ENCODE data around the gene GNG2. TPM values are rescaled to one million over a fixed set of nuclear protein-coding genes. Genes with fewer than 3 reads are reported as not detected.

The GNG2 gene
- total RNA-seq, 1 donor from 2014 or later = 68.7 TPM

GRCh38 chr14:51828017-51828797 is 32.2 kb upstream of the GNG2 start:
- peaks cover 9% of the 10 kb centered on the region for H3K9me3 Mint-ChIP-seq
- ChIA-PET CTCF (interaction anchor here (0.7 to 4.3 kb wide), 6 partner anchors 9 to 150 kb away, joined by 3 to 42 read pairs (median 4); no protein-coding TSS in a partner anchor), POLR2A (interaction anchor here (0.6 to 2.7 kb wide), 7 partner anchors 14 to 1161 kb away, joined by 3 to 13 read pairs (median 9); partner anchors contain the start of gene GNG2)
- ATAC-seq (ENCODE audit: low read depth) (peak; percentile 99), DNase-seq (peak; percentile 64)
- no peak for TF ChIP-seq CTCF (IDR thresholded peaks at IDR 0.05)
- H3K4me1 Mint-ChIP-seq = no peaks in the 10 kb centered on the region
- H3K27me3 Mint-ChIP-seq = no peaks in the 10 kb centered on the region
- no peak overlapping the region for H3K4me3 Mint-ChIP-seq
- no peaks in the 10 kb centered on the region for H3K36me3 Mint-ChIP-seq (ENCODE audit: low read depth)
- peak overlapping the region; percentile 6 for H3K27ac Mint-ChIP-seq
- intact Hi-C loops (cut with micrococcal nuclease) = loop anchor here (1.0 kb wide), 4 partner anchors 16 to 151 kb away; partner anchors contain the start of gene GNG2

DNA sequence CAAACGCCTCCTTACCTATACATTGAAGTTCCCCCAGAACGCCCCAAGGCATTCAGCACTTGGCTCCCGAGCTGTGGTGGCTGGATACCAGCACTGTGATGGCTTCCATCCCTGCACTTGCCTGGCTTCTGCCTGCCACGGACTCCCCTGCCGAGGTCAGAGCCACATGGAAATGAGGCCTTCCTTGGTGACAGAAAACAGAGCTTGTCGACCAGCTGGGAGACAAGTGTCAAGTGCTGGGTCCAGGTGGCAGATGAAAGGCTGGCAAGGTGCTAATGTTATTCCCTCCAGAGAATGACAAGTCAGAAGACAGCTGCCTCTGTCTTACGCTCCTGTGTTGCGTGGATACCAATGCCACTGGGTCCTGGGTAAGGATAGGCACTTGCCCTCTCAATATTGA is 26.2 kb upstream of the GNG2 start:
- no peak overlapping the region for H3K27ac Mint-ChIP-seq
- H3K4me3 Mint-ChIP-seq = no peak overlapping the region
- ATAC-seq (ENCODE audit: low read depth) (no peak), DNase-seq (no peak)
- peaks cover 10% of the 10 kb centered on the region for H3K9me3 Mint-ChIP-seq
- no peaks in the 10 kb centered on the region for H3K36me3 Mint-ChIP-seq (ENCODE audit: low read depth)
- TF ChIP-seq CTCF (IDR thresholded peaks at IDR 0.05) = no peak
- POLR2A ChIA-PET = no interaction called here
- peaks cover 2% of the 10 kb centered on the region for H3K4me1 Mint-ChIP-seq
- H3K27me3 Mint-ChIP-seq = no peaks in the 10 kb centered on the region
- CTCF ChIA-PET = no interaction called here
- intact Hi-C loops (cut with micrococcal nuclease) = no loop called here

DNA sequence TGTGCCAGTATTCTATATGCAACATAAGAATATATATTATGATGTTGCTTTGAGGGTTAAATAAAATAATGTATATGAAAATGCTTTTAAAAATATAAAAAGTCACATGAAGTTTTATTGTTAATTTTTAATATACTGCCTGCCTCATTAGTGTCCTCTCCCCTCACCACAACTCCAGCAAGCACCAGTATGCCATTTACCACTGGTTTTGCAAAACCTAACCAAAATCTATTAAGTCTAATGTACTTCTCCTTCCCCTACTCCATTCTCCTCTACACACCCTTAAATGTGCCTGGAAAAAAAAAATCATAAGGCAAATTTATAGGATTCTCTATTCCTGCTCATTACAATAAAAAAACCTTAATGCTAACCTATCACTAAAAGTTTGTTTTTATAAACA is 24.0 kb upstream of the GNG2 start:
- no peaks in the 10 kb centered on the region for H3K27me3 Mint-ChIP-seq
- ChIA-PET POLR2A (interaction anchor here (0.7 kb wide), 2 partner anchors 133 to 333 kb away, joined by 3 to 5 read pairs; no protein-coding TSS in a partner anchor), CTCF (no interaction called here)
- no peak overlapping the region for H3K27ac Mint-ChIP-seq
- H3K36me3 Mint-ChIP-seq (ENCODE audit: low read depth) = no peaks in the 10 kb centered on the region
- DNase-seq (no peak), ATAC-seq (ENCODE audit: low read depth) (peak; percentile 56)
- peaks cover 2% of the 10 kb centered on the region for H3K4me1 Mint-ChIP-seq
- no peak overlapping the region for H3K4me3 Mint-ChIP-seq
- intact Hi-C loops (cut with micrococcal nuclease) = no loop called here
- no peak for TF ChIP-seq CTCF (IDR thresholded peaks at IDR 0.05)
- peaks cover 10% of the 10 kb centered on the region for H3K9me3 Mint-ChIP-seq

- intact Hi-C loops (cut with micrococcal nuclease) = loop anchor here (1.0 to 10.0 kb wide), 5 partner anchors 16 to 1529 kb away; partner anchors contain the start of genes DMAC2L, L2HGDH and SAV1
- DNase-seq (peak; percentile 43), ATAC-seq (ENCODE audit: low read depth) (peak; percentile 27)
- peaks cover 3% of the 10 kb centered on the region for H3K9me3 Mint-ChIP-seq
- TF ChIP-seq CTCF (IDR thresholded peaks at IDR 0.05) = no peak
- H3K27me3 Mint-ChIP-seq = no peaks in the 10 kb centered on the region
- peak overlapping the region; percentile 11 for H3K4me3 Mint-ChIP-seq
- ChIA-PET CTCF (interaction anchor here (0.7 kb wide), 1 partner anchor 134 kb away, joined by 3 read pairs; no protein-coding TSS in a partner anchor), POLR2A (interaction anchor here (0.7 to 6.2 kb wide), 6 partner anchors 16 to 145 kb away, joined by 3 to 143 read pairs (median 5); partner anchors contain the start of genes GNG2 and RTRAF)
- peaks cover 2% of the 10 kb centered on the region for H3K36me3 Mint-ChIP-seq (ENCODE audit: low read depth)
- H3K4me1 Mint-ChIP-seq = peaks cover 72% of the 10 kb centered on the region
- peak overlapping the region; percentile 99 for H3K27ac Mint-ChIP-seq
Measured at GRCh38 chr14:51844081-51844881, 16.1 kb upstream of the GNG2 start.

Measured in activated B cell treated with CpG ODN at 0.5 μM for 24 hours (primary cell).